Measurements from ENCODE around the gene TTC12. TPM values are rescaled to one million over a fixed set of nuclear protein-coding genes. Genes with fewer than 3 reads are reported as not detected.

Gene TTC12
- total and polyA plus RNA-seq, 2 of the 8 experiments (the other 6 are each of a cell fraction or from before 2014, with no cell fraction given): 4.7 to 9.0 TPM

DNA sequence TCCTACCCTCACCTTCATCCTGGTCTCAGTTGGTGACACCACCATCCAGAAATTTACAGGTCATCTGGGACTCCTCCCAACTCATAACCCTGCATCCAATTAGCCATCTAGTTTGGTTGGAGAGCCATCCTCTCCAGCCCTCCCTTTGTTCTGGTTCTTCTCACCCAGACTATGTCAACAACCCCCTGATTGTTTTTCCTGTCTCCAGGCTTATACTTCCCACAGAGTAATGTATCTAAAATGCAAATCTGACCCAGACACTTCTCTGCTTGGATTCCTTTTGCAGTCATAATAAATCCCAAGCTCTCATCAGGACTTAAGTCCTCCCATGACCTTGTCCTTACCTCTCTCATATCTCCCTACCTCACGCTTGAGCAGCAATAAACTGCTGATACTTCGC, 3.0 kb downstream of the TTC12 start (continued):
- TF ChIP-seq GTF2F1 (IDR thresholded peaks at IDR 0.05; ENCODE audit: borderline replicate concordance, low read depth, low read length): no peak
- no peak for TF ChIP-seq ATF3 (IDR thresholded peaks at IDR 0.05; ENCODE audit: insufficient read depth, low read depth, low read length)
- TF ChIP-seq CBX8 (IDR thresholded peaks at IDR 0.05; ENCODE audit: borderline replicate concordance, low read depth, low read length): no peak
- no peak for TF ChIP-seq USF2 (IDR thresholded peaks at IDR 0.05; ENCODE audit: low read length)
- no peak for TF ChIP-seq TCF12 (IDR thresholded peaks at IDR 0.05; ENCODE audit: low read depth, low read length)
- TF ChIP-seq BRCA1 (IDR thresholded peaks at IDR 0.05; ENCODE audit: low read depth, low read length): no peak
- no peak for TF ChIP-seq SP2 (IDR thresholded peaks at IDR 0.05; ENCODE audit: low read length)
- no peak for TF ChIP-seq SIX5 (IDR thresholded peaks at IDR 0.05; ENCODE audit: low read depth, low read length)
- no peak for TF ChIP-seq RAD21 (IDR thresholded peaks at IDR 0.05 in 1 of 2, conservative IDR thresholded peaks at IDR 0.05 in 1 of 2; ENCODE audit: low read depth in 2 of 2, low read length in 2 of 2)
